ENCODE results near the gene EP300. TPM values are rescaled to one million over a fixed set of nuclear protein-coding genes. Genes with fewer than 3 reads are reported as not detected.
"Not testable (repeated sequence)": the region's sequence is repeated elsewhere in the genome, so short reads cannot be mapped to it uniquely, and the experiment has no call there.

EP300 gene
- total and polyA plus RNA-seq, 5 donors = 13.2 to 38.0 (median 33.8) TPM

- Histone ChIP-seq H3K27ac (ENCODE audit: low read length) (no peak overlapping the region), H3K4me3 (ENCODE audit: low read length) (no peak overlapping the region), H3K9me3 (ENCODE audit: control insufficient read depth, low read length) (no peaks in the 10 kb centered on the region), H3K4me1 (ENCODE audit: control insufficient read depth, insufficient read depth, low read length) (peaks cover 3% of the 10 kb centered on the region), H3K27me3 (ENCODE audit: control insufficient read depth, insufficient read depth) (no peaks in the 10 kb centered on the region)
- WGBS = 97% methylated on average over 2 of the region's 2 CpGs
- intact Hi-C loops (cut with DNase I) = no loop called here
- DNase-seq (no peak), ATAC-seq (no peak)
Observed at GRCh38 chr22:41116342-41116741, 23.9 kb downstream of the EP300 start.

DNA sequence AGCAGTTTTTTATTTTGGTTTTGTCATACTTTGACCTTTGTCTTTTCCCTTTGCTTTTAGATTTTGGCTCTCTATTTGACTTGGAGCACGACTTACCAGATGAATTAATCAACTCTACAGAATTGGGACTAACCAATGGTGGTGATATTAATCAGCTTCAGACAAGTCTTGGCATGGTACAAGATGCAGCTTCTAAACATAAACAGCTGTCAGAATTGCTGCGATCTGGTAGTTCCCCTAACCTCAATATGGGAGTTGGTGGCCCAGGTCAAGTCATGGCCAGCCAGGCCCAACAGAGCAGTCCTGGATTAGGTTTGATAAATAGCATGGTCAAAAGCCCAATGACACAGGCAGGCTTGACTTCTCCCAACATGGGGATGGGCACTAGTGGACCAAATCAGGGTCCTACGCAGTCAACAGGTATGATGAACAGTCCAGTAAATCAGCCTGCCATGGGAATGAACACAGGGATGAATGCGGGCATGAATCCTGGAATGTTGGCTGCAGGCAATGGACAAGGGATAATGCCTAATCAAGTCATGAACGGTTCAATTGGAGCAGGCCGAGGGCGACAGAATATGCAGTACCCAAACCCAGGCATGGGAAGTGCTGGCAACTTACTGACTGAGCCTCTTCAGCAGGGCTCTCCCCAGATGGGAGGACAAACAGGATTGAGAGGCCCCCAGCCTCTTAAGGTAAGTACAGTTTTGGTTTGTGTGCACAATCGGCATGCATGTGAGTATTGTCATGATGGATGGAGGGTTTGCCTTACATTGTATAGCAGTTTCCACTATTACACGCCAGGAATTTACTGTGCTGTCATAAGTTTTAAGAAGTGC lies 25.0 kb downstream of the EP300 start:
- DNase-seq = no peak
- no peaks in the 10 kb centered on the region for H3K9me3 ChIP-seq (ENCODE audit: control insufficient read depth, low read length)
- peaks cover 3% of the 10 kb centered on the region for H3K4me1 ChIP-seq (ENCODE audit: control insufficient read depth, insufficient read depth, low read length)
- ATAC-seq = no peak
- no peak overlapping the region for H3K4me3 ChIP-seq (ENCODE audit: low read length)
- intact Hi-C loops (cut with DNase I) = no loop called here
- peak overlapping the region; percentile 2 for H3K27ac ChIP-seq (ENCODE audit: low read length)
- 95% methylated on average over 9 of the region's 9 CpGs for WGBS
- no peaks in the 10 kb centered on the region for H3K27me3 ChIP-seq (ENCODE audit: control insufficient read depth, insufficient read depth)

- Histone ChIP-seq H3K27me3 (ENCODE audit: control insufficient read depth, insufficient read depth) (no peaks in the 10 kb centered on the region), H3K9me3 (ENCODE audit: control insufficient read depth, low read length) (no peaks in the 10 kb centered on the region), H3K27ac (ENCODE audit: low read length) (no peak overlapping the region), H3K4me1 (ENCODE audit: control insufficient read depth, insufficient read depth, low read length) (no peaks in the 10 kb centered on the region), H3K4me3 (ENCODE audit: low read length) (no peak overlapping the region)
- no peak for DNase-seq
- intact Hi-C loops (cut with DNase I) = no loop called here
- no peak for ATAC-seq
- WGBS = 74% methylated on average over 2 of the region's 2 CpGs
Observed at GRCh38 chr22:41123151-41123550, 30.8 kb downstream of the EP300 start.

- H3K27me3 ChIP-seq (ENCODE audit: control insufficient read depth, insufficient read depth) = no peaks in the 10 kb centered on the region
- intact Hi-C loops (cut with DNase I) = no loop called here
- H3K27ac ChIP-seq (ENCODE audit: low read length) = no peak overlapping the region
- ATAC-seq (no peak), DNase-seq (no peak)
- WGBS = 98% methylated on average over 9 of the region's 9 CpGs
- H3K4me3 ChIP-seq (ENCODE audit: low read length) = no peak overlapping the region
- no peaks in the 10 kb centered on the region for H3K9me3 ChIP-seq (ENCODE audit: control insufficient read depth, low read length)
- no peaks in the 10 kb centered on the region for H3K4me1 ChIP-seq (ENCODE audit: control insufficient read depth, insufficient read depth, low read length)
Observed at GRCh38 chr22:41124086-41124485, 31.7 kb downstream of the EP300 start.

DNA sequence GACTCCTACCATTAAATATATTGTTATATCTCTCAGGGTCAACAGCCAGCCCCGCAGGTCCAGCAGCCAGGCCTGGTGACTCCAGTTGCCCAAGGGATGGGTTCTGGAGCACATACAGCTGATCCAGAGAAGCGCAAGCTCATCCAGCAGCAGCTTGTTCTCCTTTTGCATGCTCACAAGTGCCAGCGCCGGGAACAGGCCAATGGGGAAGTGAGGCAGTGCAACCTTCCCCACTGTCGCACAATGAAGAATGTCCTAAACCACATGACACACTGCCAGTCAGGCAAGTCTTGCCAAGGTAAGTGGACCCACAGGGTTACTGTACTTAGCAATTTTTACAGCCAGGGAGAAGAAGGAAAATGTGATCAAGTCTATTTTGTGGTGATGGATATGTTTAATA lies 35.1 kb downstream of the EP300 start:
- peak in 1 of 2 donors; percentile 11 for ATAC-seq

DNA sequence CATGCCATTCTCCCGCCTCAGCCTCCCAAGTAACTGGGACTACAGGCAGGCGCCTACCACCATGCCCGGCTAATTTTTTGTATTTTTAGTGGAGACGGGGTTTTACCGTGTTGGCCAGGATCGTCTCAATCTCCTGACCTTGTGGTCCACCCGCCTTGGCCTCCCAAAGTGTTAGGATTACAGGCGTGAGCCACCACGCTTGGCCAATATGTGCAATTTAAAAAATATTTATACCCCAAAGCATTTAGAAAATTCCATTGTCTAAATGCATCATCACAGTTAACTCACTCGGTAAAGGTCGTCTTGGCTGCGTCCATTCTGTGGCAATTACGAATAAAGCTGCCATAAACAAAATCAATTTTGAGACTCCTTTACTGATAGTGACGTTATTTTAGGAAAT lies 36.2 kb downstream of the EP300 start:
- no peaks in the 10 kb centered on the region for H3K4me1 ChIP-seq (ENCODE audit: control insufficient read depth, insufficient read depth, low read length)
- no peaks in the 10 kb centered on the region for H3K27me3 ChIP-seq (ENCODE audit: control insufficient read depth, insufficient read depth)
- 95% methylated on average over 14 of the region's 14 CpGs for WGBS
- DNase-seq (no peak), ATAC-seq (no peak)
- no peak overlapping the region for H3K4me3 ChIP-seq (ENCODE audit: low read length)
- intact Hi-C loops (cut with DNase I) = no loop called here
- no peak overlapping the region for H3K27ac ChIP-seq (ENCODE audit: low read length)
- H3K9me3 ChIP-seq (ENCODE audit: control insufficient read depth, low read length) = no peaks in the 10 kb centered on the region

More for the DNA sequence above, 35.1 kb downstream of the EP300 start:
- DNase-seq = peak in 2 of 3 donors; percentile 46 to 52
- Histone ChIP-seq H3K27me3 (ENCODE audit: control insufficient read depth, insufficient read depth) (no peaks in the 10 kb centered on the region), H3K27ac (ENCODE audit: low read length) (no peak overlapping the region), H3K4me1 (ENCODE audit: control insufficient read depth, insufficient read depth, low read length) (no peaks in the 10 kb centered on the region), H3K4me3 (ENCODE audit: low read length) (no peak overlapping the region), H3K9me3 (ENCODE audit: control insufficient read depth, low read length) (no peaks in the 10 kb centered on the region)
- intact Hi-C loops (cut with DNase I) = no loop called here
- WGBS = 91% methylated on average over 5 of the region's 5 CpGs

DNA sequence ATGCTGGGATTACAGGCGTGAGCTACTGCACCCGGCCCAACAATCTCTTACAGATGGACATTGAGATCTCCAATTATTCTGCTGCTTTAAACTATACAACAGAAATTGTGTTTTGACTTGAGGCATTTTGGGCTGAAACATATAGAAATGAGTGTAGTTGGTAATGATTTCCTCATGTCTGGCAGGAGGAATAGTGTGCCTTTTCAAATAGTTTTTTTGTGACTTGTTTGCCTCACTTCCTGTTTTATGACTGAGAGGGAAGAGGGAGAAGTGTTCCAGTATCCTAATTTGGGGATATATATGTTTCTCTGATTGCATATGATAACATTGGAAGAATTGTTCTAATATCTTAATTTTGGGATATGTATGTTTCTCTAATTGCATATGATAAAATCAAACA lies 40.2 kb downstream of the EP300 start:
- intact Hi-C loops (cut with DNase I) = no loop called here
- DNase-seq = no peak
- no peak for ATAC-seq
- no peaks in the 10 kb centered on the region for H3K27me3 ChIP-seq (ENCODE audit: control insufficient read depth, insufficient read depth)
- no peaks in the 10 kb centered on the region for H3K9me3 ChIP-seq (ENCODE audit: control insufficient read depth, low read length)
- no peaks in the 10 kb centered on the region for H3K4me1 ChIP-seq (ENCODE audit: control insufficient read depth, insufficient read depth, low read length)
- no peak overlapping the region for H3K27ac ChIP-seq (ENCODE audit: low read length)
- WGBS = 87% methylated on average over 2 of the region's 2 CpGs
- no peak overlapping the region for H3K4me3 ChIP-seq (ENCODE audit: low read length)

GRCh38 chr22:41140365-41140957 lies 48.1 kb downstream of the EP300 start:
- peak; percentile 18 to 60 (median 55) for DNase-seq
- no peak overlapping the region for H3K27ac ChIP-seq (ENCODE audit: low read length)
- 57% methylated on average over 10 of the region's 10 CpGs for WGBS

DNA sequence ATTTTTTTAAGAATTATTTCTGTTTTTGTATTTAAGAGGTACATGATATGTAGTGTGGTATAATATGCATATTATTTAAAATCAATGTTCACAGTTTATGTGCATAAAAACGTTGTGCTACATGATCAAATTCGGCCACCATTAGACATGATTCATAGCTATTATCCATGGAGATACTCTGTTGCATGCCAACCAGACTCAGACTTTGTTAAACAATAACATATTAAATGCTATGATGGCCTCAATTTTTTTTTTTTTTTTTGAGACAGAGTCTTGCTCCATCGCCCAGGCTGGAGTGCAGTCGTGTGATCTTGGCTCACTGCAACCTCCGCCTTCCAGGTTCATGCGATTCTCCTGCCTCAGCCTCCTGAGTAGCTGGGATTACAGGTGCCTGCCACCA lies 53.5 kb downstream of the EP300 start:
- not testable (repeated sequence) for H3K4me1 ChIP-seq (ENCODE audit: control insufficient read depth, insufficient read depth, low read length); DNase-seq; H3K27me3 ChIP-seq (ENCODE audit: control insufficient read depth, insufficient read depth); H3K27ac ChIP-seq (ENCODE audit: low read length); H3K4me3 ChIP-seq (ENCODE audit: low read length); H3K9me3 ChIP-seq (ENCODE audit: control insufficient read depth, low read length); ATAC-seq
- 95% methylated on average over 6 of the region's 6 CpGs for WGBS
- intact Hi-C loops (cut with DNase I) = loop anchor here in 3 of 4 donors (10.0 kb wide), 1 partner anchor 221 kb away; no protein-coding TSS in a partner anchor

More at GRCh38 chr22:41140365-41140957, 48.1 kb downstream of the EP300 start:
- H3K9me3 ChIP-seq (ENCODE audit: control insufficient read depth, low read length) = no peaks in the 10 kb centered on the region
- intact Hi-C loops (cut with DNase I) = loop anchor here in 3 of 4 donors (10.0 kb wide), 1 partner anchor 216 kb away; no protein-coding TSS in a partner anchor
- ATAC-seq = peak; percentile 40 to 51
- H3K27me3 ChIP-seq (ENCODE audit: control insufficient read depth, insufficient read depth) = no peaks in the 10 kb centered on the region
- no peak overlapping the region for H3K4me3 ChIP-seq (ENCODE audit: low read length)
- no peaks in the 10 kb centered on the region for H3K4me1 ChIP-seq (ENCODE audit: control insufficient read depth, insufficient read depth, low read length)

DNA sequence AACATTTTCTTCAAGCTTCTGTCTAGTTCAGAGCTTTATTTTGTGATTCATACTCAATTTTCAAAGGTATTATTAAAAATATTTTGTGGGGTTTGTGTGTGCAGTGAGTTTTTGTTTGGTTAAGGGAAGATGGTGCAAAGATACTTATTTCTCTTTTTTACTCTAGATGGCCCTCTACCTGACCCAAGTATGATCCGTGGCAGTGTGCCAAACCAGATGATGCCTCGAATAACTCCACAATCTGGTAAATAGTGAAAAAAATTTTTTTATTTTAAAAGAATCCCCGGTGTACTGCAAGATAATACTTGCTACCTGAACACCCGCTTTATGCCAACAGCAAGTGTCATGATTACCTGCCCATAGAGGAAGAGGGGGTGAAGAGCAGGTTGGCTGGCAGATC lies 54.2 kb downstream of the EP300 start:
- Histone ChIP-seq H3K4me3 (ENCODE audit: low read length) (no peak overlapping the region), H3K27me3 (ENCODE audit: control insufficient read depth, insufficient read depth) (no peaks in the 10 kb centered on the region), H3K27ac (ENCODE audit: low read length) (no peak overlapping the region), H3K4me1 (ENCODE audit: control insufficient read depth, insufficient read depth, low read length) (no peaks in the 10 kb centered on the region), H3K9me3 (ENCODE audit: control insufficient read depth, low read length) (no peaks in the 10 kb centered on the region)
- ATAC-seq (no peak), DNase-seq (no peak)
- intact Hi-C loops (cut with DNase I) = loop anchor here in 3 of 4 donors (10.0 kb wide), 1 partner anchor 222 kb away; no protein-coding TSS in a partner anchor
- 72% methylated on average over 4 of the region's 4 CpGs for WGBS

DNA sequence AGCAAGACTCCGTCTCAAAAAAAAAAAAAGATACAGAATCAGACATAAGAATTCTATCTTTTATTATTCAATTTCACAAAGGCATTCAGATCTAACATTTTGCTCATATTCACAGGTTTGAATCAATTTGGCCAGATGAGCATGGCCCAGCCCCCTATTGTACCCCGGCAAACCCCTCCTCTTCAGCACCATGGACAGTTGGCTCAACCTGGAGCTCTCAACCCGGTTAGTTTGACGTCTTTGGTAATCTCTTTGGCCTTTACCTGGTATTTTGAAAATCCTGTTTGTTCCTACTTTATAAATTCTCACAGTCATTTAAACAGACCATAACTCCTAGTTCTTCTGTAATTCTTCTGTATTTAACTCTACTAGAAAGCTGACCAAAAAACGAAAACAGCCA lies 55.3 kb downstream of the EP300 start:
- ATAC-seq (no peak), DNase-seq (no peak)
- WGBS = 81% methylated on average over 5 of the region's 5 CpGs
- no peak overlapping the region for H3K4me3 ChIP-seq (ENCODE audit: low read length)
- intact Hi-C loops (cut with DNase I) = loop anchor here in 3 of 4 donors (10.0 kb wide), 1 partner anchor 223 kb away; no protein-coding TSS in a partner anchor
- no peaks in the 10 kb centered on the region for H3K9me3 ChIP-seq (ENCODE audit: control insufficient read depth, low read length)
- no peaks in the 10 kb centered on the region for H3K27me3 ChIP-seq (ENCODE audit: control insufficient read depth, insufficient read depth)
- no peaks in the 10 kb centered on the region for H3K4me1 ChIP-seq (ENCODE audit: control insufficient read depth, insufficient read depth, low read length)
- no peak overlapping the region for H3K27ac ChIP-seq (ENCODE audit: low read length)

All from right cardiac atrium (tissue), 5 donors.